ENCODE measurements around the gene C12orf60.

Gene C12orf60

DNA sequence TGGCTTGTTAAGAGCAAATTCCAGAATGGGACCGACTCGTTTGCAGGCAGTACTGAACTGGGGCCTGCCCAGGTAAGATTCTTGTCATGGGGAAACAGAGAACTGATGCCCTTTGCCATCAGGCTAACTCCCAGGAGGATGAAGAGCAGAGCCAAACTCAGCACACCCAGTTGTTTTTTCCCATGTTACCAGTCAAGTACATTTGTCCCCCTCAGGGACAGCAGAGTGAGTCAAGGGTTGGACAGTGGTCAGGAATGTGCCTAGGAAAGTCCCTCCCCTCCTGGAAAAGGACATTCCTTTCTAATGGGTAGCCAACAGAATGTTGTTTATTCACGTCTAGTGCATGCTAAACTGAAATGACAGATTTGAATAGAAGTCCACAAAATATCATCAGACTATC lies 38.3 kb downstream of the C12orf60 start:
- no peak overlapping the region for H3K4me3 ChIP-seq (ENCODE audit: low read length)
- no peak overlapping the region for H3K4me2 ChIP-seq (ENCODE audit: low read length)
- no peaks in the 10 kb centered on the region for H3K9me2 ChIP-seq (replicated peaks; ENCODE audit: control insufficient read depth, low read length)
- H3K4me1 ChIP-seq (ENCODE audit: control insufficient read depth, low read length): peaks cover 14% of the 10 kb centered on the region
- H3K27me3 ChIP-seq (ENCODE audit: control insufficient read depth, low read length): no peaks in the 10 kb centered on the region
- H4K20me1 ChIP-seq (ENCODE audit: control insufficient read depth, insufficient read depth, low read depth, low read length): no peaks in the 10 kb centered on the region
- H3K27ac ChIP-seq (ENCODE audit: low read depth, low read length): no peak overlapping the region
- H3K9me3 ChIP-seq (ENCODE audit: control insufficient read depth, insufficient read depth, low read length): no peaks in the 10 kb centered on the region
- no peaks in the 10 kb centered on the region for H3K36me3 ChIP-seq (ENCODE audit: control insufficient read depth, low read length)
- H3K79me2 ChIP-seq (ENCODE audit: control insufficient read depth, low read length): no peaks in the 10 kb centered on the region
- no peaks in the 10 kb centered on the region for H3F3A ChIP-seq (ENCODE audit: control insufficient read depth, insufficient read depth)
- no peak for TF ChIP-seq EZH2phosphoT487 (IDR thresholded peaks at IDR 0.05; ENCODE audit: borderline replicate concordance, low read length)
- TF ChIP-seq, protein P1, sequence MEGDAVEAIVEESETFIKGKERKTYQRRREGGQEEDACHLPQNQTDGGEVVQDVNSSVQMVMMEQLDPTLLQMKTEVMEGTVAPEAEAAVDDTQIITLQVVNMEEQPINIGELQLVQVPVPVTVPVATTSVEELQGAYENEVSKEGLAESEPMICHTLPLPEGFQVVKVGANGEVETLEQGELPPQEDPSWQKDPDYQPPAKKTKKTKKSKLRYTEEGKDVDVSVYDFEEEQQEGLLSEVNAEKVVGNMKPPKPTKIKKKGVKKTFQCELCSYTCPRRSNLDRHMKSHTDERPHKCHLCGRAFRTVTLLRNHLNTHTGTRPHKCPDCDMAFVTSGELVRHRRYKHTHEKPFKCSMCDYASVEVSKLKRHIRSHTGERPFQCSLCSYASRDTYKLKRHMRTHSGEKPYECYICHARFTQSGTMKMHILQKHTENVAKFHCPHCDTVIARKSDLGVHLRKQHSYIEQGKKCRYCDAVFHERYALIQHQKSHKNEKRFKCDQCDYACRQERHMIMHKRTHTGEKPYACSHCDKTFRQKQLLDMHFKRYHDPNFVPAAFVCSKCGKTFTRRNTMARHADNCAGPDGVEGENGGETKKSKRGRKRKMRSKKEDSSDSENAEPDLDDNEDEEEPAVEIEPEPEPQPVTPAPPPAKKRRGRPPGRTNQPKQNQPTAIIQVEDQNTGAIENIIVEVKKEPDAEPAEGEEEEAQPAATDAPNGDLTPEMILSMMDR (IDR thresholded peaks at IDR 0.05; ENCODE audit: low read depth, low read length, poor library complexity, severe bottlenecking): no peak

DNA sequence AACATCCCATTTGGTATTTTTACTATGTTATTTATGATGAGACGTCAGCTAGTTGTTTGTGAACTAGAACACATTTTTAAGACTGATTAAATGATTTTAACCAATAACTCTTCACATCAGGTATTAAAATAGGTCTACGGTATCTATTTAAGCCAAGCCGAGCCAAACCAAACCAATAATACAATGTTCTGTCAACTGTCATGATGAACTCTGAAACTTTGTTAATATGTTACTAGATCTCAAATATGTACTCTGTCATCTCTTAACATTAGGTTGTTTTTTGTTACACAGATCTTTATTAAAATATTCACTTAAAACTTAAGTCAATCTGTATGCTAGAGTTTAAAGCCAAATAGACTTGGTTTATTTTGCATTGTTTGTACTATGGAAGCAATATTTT lies 38.8 kb downstream of the C12orf60 start:
- Histone ChIP-seq H3K4me1 (ENCODE audit: control insufficient read depth, low read length) (peaks cover 14% of the 10 kb centered on the region), H3K4me2 (ENCODE audit: low read length) (no peak overlapping the region), H3K36me3 (ENCODE audit: control insufficient read depth, low read length) (no peaks in the 10 kb centered on the region), H3K27ac (ENCODE audit: low read depth, low read length) (no peak overlapping the region), H3K4me3 (ENCODE audit: low read length) (no peak overlapping the region), H3K9me2 (replicated peaks; ENCODE audit: control insufficient read depth, low read length) (no peaks in the 10 kb centered on the region), H4K20me1 (ENCODE audit: control insufficient read depth, insufficient read depth, low read depth, low read length) (no peaks in the 10 kb centered on the region), H3K9me3 (ENCODE audit: control insufficient read depth, insufficient read depth, low read length) (no peaks in the 10 kb centered on the region), H3K79me2 (ENCODE audit: control insufficient read depth, low read length) (no peaks in the 10 kb centered on the region), H3K27me3 (ENCODE audit: control insufficient read depth, low read length) (no peaks in the 10 kb centered on the region), H3F3A (ENCODE audit: control insufficient read depth, insufficient read depth) (no peaks in the 10 kb centered on the region)
- TF ChIP-seq, protein P1 (IDR thresholded peaks at IDR 0.05; ENCODE audit: low read depth, low read length, poor library complexity, severe bottlenecking): no peak
- TF ChIP-seq EZH2phosphoT487 (IDR thresholded peaks at IDR 0.05; ENCODE audit: borderline replicate concordance, low read length): no peak

DNA sequence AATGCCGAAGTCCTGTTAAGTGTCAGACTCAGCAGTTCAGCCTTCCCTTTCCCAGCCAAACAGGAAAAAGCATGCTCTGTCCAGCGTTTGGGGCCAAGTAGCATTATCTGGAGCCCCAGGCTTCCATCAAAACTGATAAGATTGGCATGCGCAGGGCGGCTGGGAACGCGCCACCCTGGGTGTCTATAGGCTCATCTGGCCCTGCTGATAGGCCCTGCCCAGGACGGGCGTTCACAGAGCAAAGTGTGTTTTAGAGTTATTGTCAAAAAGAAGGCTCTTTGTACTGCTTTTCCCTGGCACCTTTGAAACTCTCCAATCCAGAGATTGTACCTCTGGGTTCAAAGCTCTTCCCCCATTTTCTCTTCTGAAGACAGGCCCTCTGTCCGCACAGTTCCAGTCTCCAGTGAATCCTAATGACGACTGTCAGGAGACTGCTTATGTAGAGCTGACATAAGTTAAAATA lies 40.0 kb downstream of the C12orf60 start, which contains the start of gene ART4:
Gene ART4, minus strand, starts transcription at position 102 of the 463 bp plus-strand sequence. CDS start 413 bp downstream, outside the sequence.
- Histone ChIP-seq H3K27me3 (ENCODE audit: control insufficient read depth, low read length) (no peaks in the 10 kb centered on the region), H3K4me1 (ENCODE audit: control insufficient read depth, low read length) (peaks cover 14% of the 10 kb centered on the region), H3K9me3 (ENCODE audit: control insufficient read depth, insufficient read depth, low read length) (no peaks in the 10 kb centered on the region), H4K20me1 (ENCODE audit: control insufficient read depth, insufficient read depth, low read depth, low read length) (no peaks in the 10 kb centered on the region), H3K4me3 (ENCODE audit: low read length) (no peak within 1 kb of the TSS), H3K4me2 (ENCODE audit: low read length) (no peak within 1 kb of the TSS), H3F3A (ENCODE audit: control insufficient read depth, insufficient read depth) (no peaks in the 10 kb centered on the region), H3K27ac (ENCODE audit: low read depth, low read length) (no peak within 1 kb of the TSS), H3K36me3 (ENCODE audit: control insufficient read depth, low read length) (no peaks in the 10 kb centered on the region), H3K79me2 (ENCODE audit: control insufficient read depth, low read length) (no peaks in the 10 kb centered on the region), H3K9me2 (replicated peaks; ENCODE audit: control insufficient read depth, low read length) (no peaks in the 10 kb centered on the region)
- no peak for TF ChIP-seq EZH2phosphoT487 (IDR thresholded peaks at IDR 0.05; ENCODE audit: borderline replicate concordance, low read length)
- TF ChIP-seq, protein P1 (IDR thresholded peaks at IDR 0.05; ENCODE audit: low read depth, low read length, poor library complexity, severe bottlenecking): no peak
